ENCODE measurements around the gene MEIS2.

The MEIS2 gene

GRCh38 chr15:37034392-37034791, 66.0 kb downstream of the MEIS2 start:
- Mint-ChIP-seq H3K9me3 (no peaks in the 10 kb centered on the region), H3K4me3 (no peak overlapping the region), H3K27ac (ENCODE audit: low read depth) (no peak overlapping the region), H3K4me1 (no peaks in the 10 kb centered on the region), H3K36me3 (ENCODE audit: insufficient read depth) (no peaks in the 10 kb centered on the region), H3K27me3 (peaks cover 11% of the 10 kb centered on the region)
- DNase-seq (ENCODE audit: low spot score in 2 of 2) (no peak), ATAC-seq (replicated peaks; ENCODE audit: extremely low read depth, poor library complexity, severe bottlenecking) (no peak)

GRCh38 chr15:37032091-37032775, 68.1 kb downstream of the MEIS2 start:
- H3K36me3 Mint-ChIP-seq (ENCODE audit: insufficient read depth) = no peaks in the 10 kb centered on the region
- H3K4me3 Mint-ChIP-seq = no peak overlapping the region
- ATAC-seq (replicated peaks; ENCODE audit: extremely low read depth, poor library complexity, severe bottlenecking) (no peak), DNase-seq (ENCODE audit: low spot score in 2 of 2) (no peak)
- H3K27ac Mint-ChIP-seq (ENCODE audit: low read depth) = no peak overlapping the region
- H3K9me3 Mint-ChIP-seq = no peaks in the 10 kb centered on the region
- no peaks in the 10 kb centered on the region for H3K27me3 Mint-ChIP-seq
- no peaks in the 10 kb centered on the region for H3K4me1 Mint-ChIP-seq

DNA sequence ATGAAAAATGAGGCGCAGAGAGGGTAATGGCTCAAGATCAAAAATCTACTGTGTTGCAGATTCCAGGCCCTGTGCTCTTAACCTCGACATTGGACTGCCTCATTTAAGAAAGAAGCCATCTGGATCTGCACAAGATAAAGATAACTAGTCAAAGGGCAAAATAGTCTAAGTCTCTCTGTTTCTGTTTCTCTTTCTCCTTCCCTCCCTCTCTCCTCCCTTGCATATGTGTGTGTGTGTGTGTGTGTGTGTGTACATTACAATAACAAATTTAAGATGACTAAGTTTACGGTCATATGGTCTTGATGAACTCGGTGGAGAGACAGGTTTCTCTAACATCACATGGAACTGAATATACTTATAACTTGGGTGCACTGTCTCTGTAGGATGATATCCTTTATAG, 69.2 kb downstream of the MEIS2 start:
- Mint-ChIP-seq H3K27ac (ENCODE audit: low read depth) (no peak overlapping the region), H3K36me3 (ENCODE audit: insufficient read depth) (no peaks in the 10 kb centered on the region), H3K4me1 (no peaks in the 10 kb centered on the region), H3K9me3 (no peaks in the 10 kb centered on the region), H3K4me3 (no peak overlapping the region), H3K27me3 (no peaks in the 10 kb centered on the region)
- DNase-seq (ENCODE audit: low spot score in 2 of 2) (no peak), ATAC-seq (replicated peaks; ENCODE audit: extremely low read depth, poor library complexity, severe bottlenecking) (no peak)

- DNase-seq (ENCODE audit: low spot score in 2 of 2) (no peak), ATAC-seq (replicated peaks; ENCODE audit: extremely low read depth, poor library complexity, severe bottlenecking) (no peak)
- Mint-ChIP-seq H3K4me1 (no peaks in the 10 kb centered on the region), H3K36me3 (ENCODE audit: insufficient read depth) (no peaks in the 10 kb centered on the region), H3K4me3 (no peak overlapping the region), H3K27me3 (no peaks in the 10 kb centered on the region), H3K27ac (ENCODE audit: low read depth) (no peak overlapping the region), H3K9me3 (peaks cover 6% of the 10 kb centered on the region)
Measured at GRCh38 chr15:37028625-37029296, 71.6 kb downstream of the MEIS2 start.

DNA sequence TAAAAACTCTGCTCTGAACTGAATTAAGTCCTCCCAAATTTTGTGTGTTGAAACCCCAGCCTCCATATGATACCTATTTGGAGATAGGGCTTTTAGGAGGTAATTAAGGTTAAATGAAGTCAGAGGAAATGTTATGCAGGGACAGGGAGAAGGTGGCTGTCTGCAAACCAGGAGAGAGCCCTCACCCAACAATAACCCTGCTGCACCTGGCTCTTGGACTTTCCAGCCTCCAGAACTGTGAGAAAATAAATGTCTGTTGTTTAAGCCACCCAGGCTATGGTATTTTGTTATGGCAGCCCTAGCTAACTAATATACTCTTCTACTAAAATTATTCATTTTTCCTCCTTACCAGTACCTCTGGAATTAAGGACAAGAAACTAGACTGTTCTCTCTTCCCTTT, 79.5 kb downstream of the MEIS2 start:
- ATAC-seq (replicated peaks; ENCODE audit: extremely low read depth, poor library complexity, severe bottlenecking) (no peak), DNase-seq (ENCODE audit: low spot score in 2 of 2) (no peak)
- H3K36me3 Mint-ChIP-seq (ENCODE audit: insufficient read depth) = peaks cover 1% of the 10 kb centered on the region
- no peak overlapping the region for H3K4me3 Mint-ChIP-seq
- no peaks in the 10 kb centered on the region for H3K4me1 Mint-ChIP-seq
- no peak overlapping the region for H3K27ac Mint-ChIP-seq (ENCODE audit: low read depth)
- H3K9me3 Mint-ChIP-seq = peaks cover 13% of the 10 kb centered on the region
- H3K27me3 Mint-ChIP-seq = no peaks in the 10 kb centered on the region

GRCh38 chr15:37019479-37020433, 80.6 kb downstream of the MEIS2 start:
- Mint-ChIP-seq H3K4me1 (no peaks in the 10 kb centered on the region), H3K4me3 (no peak overlapping the region), H3K27ac (ENCODE audit: low read depth) (no peak overlapping the region), H3K36me3 (ENCODE audit: insufficient read depth) (peaks cover 1% of the 10 kb centered on the region), H3K9me3 (peaks cover 13% of the 10 kb centered on the region), H3K27me3 (no peaks in the 10 kb centered on the region)
- DNase-seq (ENCODE audit: low spot score in 2 of 2) = no peak
- ATAC-seq (replicated peaks; ENCODE audit: extremely low read depth, poor library complexity, severe bottlenecking) = no peak

GRCh38 chr15:37017031-37017625, 83.2 kb downstream of the MEIS2 start:
- DNase-seq (ENCODE audit: low spot score in 2 of 2) (no peak), ATAC-seq (replicated peaks; ENCODE audit: extremely low read depth, poor library complexity, severe bottlenecking) (no peak)
- Mint-ChIP-seq H3K27me3 (no peaks in the 10 kb centered on the region), H3K4me1 (no peaks in the 10 kb centered on the region), H3K27ac (ENCODE audit: low read depth) (no peak overlapping the region), H3K4me3 (no peak overlapping the region), H3K36me3 (ENCODE audit: insufficient read depth) (peaks cover 1% of the 10 kb centered on the region), H3K9me3 (peaks cover 7% of the 10 kb centered on the region)

- Mint-ChIP-seq H3K9me3 (peaks cover 7% of the 10 kb centered on the region), H3K4me3 (no peak overlapping the region), H3K27me3 (no peaks in the 10 kb centered on the region), H3K36me3 (ENCODE audit: insufficient read depth) (peaks cover 1% of the 10 kb centered on the region), H3K4me1 (no peaks in the 10 kb centered on the region), H3K27ac (ENCODE audit: low read depth) (no peak overlapping the region)
- ATAC-seq (replicated peaks; ENCODE audit: extremely low read depth, poor library complexity, severe bottlenecking) = no peak
- DNase-seq (ENCODE audit: low spot score in 2 of 2) = no peak
Measured at GRCh38 chr15:37016231-37016630, 84.1 kb downstream of the MEIS2 start.

GRCh38 chr15:37015451-37015850, 84.9 kb downstream of the MEIS2 start:
- no peaks in the 10 kb centered on the region for H3K4me1 Mint-ChIP-seq
- no peak overlapping the region for H3K4me3 Mint-ChIP-seq
- DNase-seq (ENCODE audit: low spot score in 2 of 2) (no peak), ATAC-seq (replicated peaks; ENCODE audit: extremely low read depth, poor library complexity, severe bottlenecking) (no peak)
- H3K9me3 Mint-ChIP-seq = peaks cover 6% of the 10 kb centered on the region
- no peaks in the 10 kb centered on the region for H3K27me3 Mint-ChIP-seq
- H3K36me3 Mint-ChIP-seq (ENCODE audit: insufficient read depth) = peaks cover 1% of the 10 kb centered on the region
- no peak overlapping the region for H3K27ac Mint-ChIP-seq (ENCODE audit: low read depth)

DNA sequence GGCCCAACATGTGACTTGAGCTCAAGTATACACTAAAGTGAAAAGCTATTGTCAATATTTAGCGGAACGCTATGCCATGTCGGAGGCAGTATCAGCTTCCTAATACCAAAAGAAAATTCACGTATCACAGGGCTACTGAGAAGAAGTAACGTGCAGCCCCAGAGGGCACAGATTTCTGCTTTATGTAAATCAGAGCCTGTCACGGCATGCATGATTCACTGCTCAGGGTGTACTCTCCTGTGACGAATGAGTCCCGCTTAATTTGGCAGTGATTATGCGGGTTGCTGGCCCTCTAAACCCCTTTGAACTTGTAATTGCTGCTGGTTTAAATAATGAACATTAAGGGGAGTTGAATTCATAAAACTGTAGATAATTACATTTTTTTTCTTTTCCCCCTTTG, 85.3 kb downstream of the MEIS2 start:
- Mint-ChIP-seq H3K36me3 (ENCODE audit: insufficient read depth) (peaks cover 1% of the 10 kb centered on the region), H3K4me3 (no peak overlapping the region), H3K27ac (ENCODE audit: low read depth) (no peak overlapping the region), H3K9me3 (peaks cover 1% of the 10 kb centered on the region), H3K4me1 (no peaks in the 10 kb centered on the region), H3K27me3 (no peaks in the 10 kb centered on the region)
- ATAC-seq (replicated peaks; ENCODE audit: extremely low read depth, poor library complexity, severe bottlenecking) (no peak), DNase-seq (ENCODE audit: low spot score in 2 of 2) (no peak)

DNA sequence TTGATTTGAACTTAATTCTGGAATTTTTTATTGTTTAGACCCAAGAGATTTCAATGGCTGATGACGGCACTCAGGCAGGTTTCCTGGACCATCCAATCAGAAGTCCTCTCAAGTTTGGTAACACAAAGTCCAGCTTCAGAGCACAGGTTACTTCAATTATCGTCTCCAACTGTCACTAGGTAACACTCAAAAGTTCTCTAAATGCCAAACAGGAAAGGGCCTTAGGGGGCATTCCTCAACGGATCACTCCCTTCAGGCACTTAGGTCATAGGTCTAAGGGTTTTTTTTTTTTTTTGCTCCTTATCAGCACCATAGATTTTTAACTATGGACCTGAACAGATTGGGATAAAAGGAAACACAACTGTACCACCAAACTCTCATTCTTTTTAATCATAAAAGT, 85.8 kb downstream of the MEIS2 start:
- Mint-ChIP-seq H3K27me3 (no peaks in the 10 kb centered on the region), H3K27ac (ENCODE audit: low read depth) (no peak overlapping the region), H3K4me3 (no peak overlapping the region), H3K36me3 (ENCODE audit: insufficient read depth) (peaks cover 1% of the 10 kb centered on the region), H3K4me1 (no peaks in the 10 kb centered on the region), H3K9me3 (no peaks in the 10 kb centered on the region)
- ATAC-seq (replicated peaks; ENCODE audit: extremely low read depth, poor library complexity, severe bottlenecking) (no peak), DNase-seq (ENCODE audit: low spot score in 2 of 2) (no peak)

GRCh38 chr15:37014137-37014536, 86.2 kb downstream of the MEIS2 start:
- Mint-ChIP-seq H3K27me3 (no peaks in the 10 kb centered on the region), H3K36me3 (ENCODE audit: insufficient read depth) (peaks cover 1% of the 10 kb centered on the region), H3K27ac (ENCODE audit: low read depth) (no peak overlapping the region), H3K4me1 (no peaks in the 10 kb centered on the region), H3K9me3 (no peaks in the 10 kb centered on the region), H3K4me3 (no peak overlapping the region)
- DNase-seq (ENCODE audit: low spot score in 2 of 2) (no peak), ATAC-seq (replicated peaks; ENCODE audit: extremely low read depth, poor library complexity, severe bottlenecking) (no peak)

All from central memory CD8-positive, alpha-beta T cell (primary cell).